ENCODE measurements around the gene ERF.

- TF ChIP-seq, protein P1, sequence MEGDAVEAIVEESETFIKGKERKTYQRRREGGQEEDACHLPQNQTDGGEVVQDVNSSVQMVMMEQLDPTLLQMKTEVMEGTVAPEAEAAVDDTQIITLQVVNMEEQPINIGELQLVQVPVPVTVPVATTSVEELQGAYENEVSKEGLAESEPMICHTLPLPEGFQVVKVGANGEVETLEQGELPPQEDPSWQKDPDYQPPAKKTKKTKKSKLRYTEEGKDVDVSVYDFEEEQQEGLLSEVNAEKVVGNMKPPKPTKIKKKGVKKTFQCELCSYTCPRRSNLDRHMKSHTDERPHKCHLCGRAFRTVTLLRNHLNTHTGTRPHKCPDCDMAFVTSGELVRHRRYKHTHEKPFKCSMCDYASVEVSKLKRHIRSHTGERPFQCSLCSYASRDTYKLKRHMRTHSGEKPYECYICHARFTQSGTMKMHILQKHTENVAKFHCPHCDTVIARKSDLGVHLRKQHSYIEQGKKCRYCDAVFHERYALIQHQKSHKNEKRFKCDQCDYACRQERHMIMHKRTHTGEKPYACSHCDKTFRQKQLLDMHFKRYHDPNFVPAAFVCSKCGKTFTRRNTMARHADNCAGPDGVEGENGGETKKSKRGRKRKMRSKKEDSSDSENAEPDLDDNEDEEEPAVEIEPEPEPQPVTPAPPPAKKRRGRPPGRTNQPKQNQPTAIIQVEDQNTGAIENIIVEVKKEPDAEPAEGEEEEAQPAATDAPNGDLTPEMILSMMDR (IDR thresholded peaks at IDR 0.05), result no peak
- TF ChIP-seq EZH2 (IDR thresholded peaks at IDR 0.05), result no peak
These were observed 56.1 kb downstream of the ERF start for GRCh38 chr19:42198676-42199439.
